Measurements from ENCODE around the gene ARHGAP24. TPM values are rescaled to one million over a fixed set of nuclear protein-coding genes. Genes with fewer than 3 reads are reported as not detected.

Gene ARHGAP24
- total and polyA plus RNA-seq, 10 of the 15 experiments (the other 5 are each of a cell fraction or from before 2014, with no cell fraction given): 0.10 to 4.2 (median 0.52) TPM

DNA sequence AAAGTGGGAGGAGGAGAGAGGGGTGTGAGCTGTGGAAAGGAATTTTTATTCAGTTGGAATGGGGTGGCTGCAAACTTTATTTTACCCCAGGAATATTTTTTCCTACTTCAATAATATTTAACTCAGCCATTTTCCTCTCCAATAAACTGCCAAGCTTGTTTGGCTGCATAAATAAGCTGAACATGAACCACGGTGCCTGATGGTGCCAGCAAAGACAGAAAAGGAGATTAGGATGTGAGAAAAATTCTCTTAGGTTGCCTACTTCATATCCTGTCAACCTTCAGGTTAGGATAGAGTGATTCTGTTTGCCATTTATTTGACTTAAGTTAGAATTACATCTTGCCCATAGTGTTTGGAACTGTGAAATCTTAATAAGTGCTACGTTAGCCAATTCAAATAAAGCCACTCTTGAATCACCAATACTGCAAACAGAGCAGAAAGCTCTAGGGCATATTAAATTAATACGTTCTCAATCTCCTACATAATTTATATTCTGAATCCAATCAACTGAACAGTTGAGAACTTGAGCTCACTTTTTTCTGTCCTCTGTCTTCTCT is 195.1 kb downstream of the ARHGAP24 start:
- Histone ChIP-seq H3K4me3 (no peak overlapping the region), H3K9ac (ENCODE audit: control insufficient read depth, insufficient read depth, low read length) (no peak overlapping the region), H3K79me2 (ENCODE audit: control insufficient read depth, insufficient read depth, low read length) (no peaks in the 10 kb centered on the region), H3K9me3 (replicated peaks; ENCODE audit: control insufficient read depth, insufficient read depth, low read length) (no peaks in the 10 kb centered on the region; the same call in 2 of the 3 replicates), H4K20me1 (ENCODE audit: control insufficient read depth, insufficient read depth) (no peaks in the 10 kb centered on the region), H2AFZ (ENCODE audit: control insufficient read depth, low read depth, low read length) (no peak overlapping the region), H3K4me1 (ENCODE audit: control insufficient read depth, insufficient read depth, low read length) (no peaks in the 10 kb centered on the region), H3K27me3 (replicated peaks in 1 of 2; ENCODE audit: control insufficient read depth in 2 of 2, insufficient read depth in 2 of 2, low read length in 1 of 2) (no peaks in the 10 kb centered on the region), H3K4me2 (ENCODE audit: control insufficient read depth, insufficient read depth) (no peak overlapping the region), H3K27ac (ENCODE audit: control insufficient read depth, insufficient read depth) (no peak overlapping the region), H3K36me3 (ENCODE audit: control insufficient read depth in 2 of 2, insufficient read depth in 2 of 2, low read length in 1 of 2) (no peaks in the 10 kb centered on the region)
- intact Hi-C loops (cut with micrococcal nuclease; ENCODE audit: unreplicated experiment): no loop called here
- WGBS (ENCODE audit: insufficient coverage, insufficient replicate concordance, low lambda C conversion rate, missing lambda C conversion rate): 42% methylated on average over 3 of the region's 3 CpGs
- POLR2A ChIA-PET: no interaction called here
- BruUV-seq (replicated peaks): no TSS peak
- no peak for ATAC-seq
- SMC1A ChIA-PET (ENCODE audit: uncharacterized antibody, unreplicated experiment): interaction anchor here (1.4 kb wide), 1 partner anchor 81 kb away, joined by 4 read pairs; no protein-coding TSS in a partner anchor
- no peak for FAIRE-seq
- in situ Hi-C loops (cut with MboI): no loop called here
- no peak for DNase-seq (ENCODE audit: low read depth, low spot score)
- TF ChIP-seq, protein P1, sequence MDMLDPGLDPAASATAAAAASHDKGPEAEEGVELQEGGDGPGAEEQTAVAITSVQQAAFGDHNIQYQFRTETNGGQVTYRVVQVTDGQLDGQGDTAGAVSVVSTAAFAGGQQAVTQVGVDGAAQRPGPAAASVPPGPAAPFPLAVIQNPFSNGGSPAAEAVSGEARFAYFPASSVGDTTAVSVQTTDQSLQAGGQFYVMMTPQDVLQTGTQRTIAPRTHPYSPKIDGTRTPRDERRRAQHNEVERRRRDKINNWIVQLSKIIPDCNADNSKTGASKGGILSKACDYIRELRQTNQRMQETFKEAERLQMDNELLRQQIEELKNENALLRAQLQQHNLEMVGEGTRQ (IDR thresholded peaks at IDR 0.05; ENCODE audit: borderline replicate concordance, low read depth, low read length): no peak
- TF ChIP-seq CREM (IDR thresholded peaks at IDR 0.05; ENCODE audit: low read depth): no peak
- TF ChIP-seq, protein P2, sequence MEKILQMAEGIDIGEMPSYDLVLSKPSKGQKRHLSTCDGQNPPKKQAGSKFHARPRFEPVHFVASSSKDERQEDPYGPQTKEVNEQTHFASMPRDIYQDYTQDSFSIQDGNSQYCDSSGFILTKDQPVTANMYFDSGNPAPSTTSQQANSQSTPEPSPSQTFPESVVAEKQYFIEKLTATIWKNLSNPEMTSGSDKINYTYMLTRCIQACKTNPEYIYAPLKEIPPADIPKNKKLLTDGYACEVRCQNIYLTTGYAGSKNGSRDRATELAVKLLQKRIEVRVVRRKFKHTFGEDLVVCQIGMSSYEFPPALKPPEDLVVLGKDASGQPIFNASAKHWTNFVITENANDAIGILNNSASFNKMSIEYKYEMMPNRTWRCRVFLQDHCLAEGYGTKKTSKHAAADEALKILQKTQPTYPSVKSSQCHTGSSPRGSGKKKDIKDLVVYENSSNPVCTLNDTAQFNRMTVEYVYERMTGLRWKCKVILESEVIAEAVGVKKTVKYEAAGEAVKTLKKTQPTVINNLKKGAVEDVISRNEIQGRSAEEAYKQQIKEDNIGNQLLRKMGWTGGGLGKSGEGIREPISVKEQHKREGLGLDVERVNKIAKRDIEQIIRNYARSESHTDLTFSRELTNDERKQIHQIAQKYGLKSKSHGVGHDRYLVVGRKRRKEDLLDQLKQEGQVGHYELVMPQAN (conservative IDR thresholded peaks at IDR 0.05): no peak
- CTCF ChIA-PET: no interaction called here
- RAD21 ChIA-PET (ENCODE audit: unreplicated experiment): no interaction called here
